Activated T-helper 2 cell treated with anti-CD3 and anti-CD28 coated beads, Interferon-gamma antibody, Interleukin-2, Interleukin-4, amounts not matched to agents 10 μg/mL and 5 μg/mL and 100 μg/mL, durations not matched to agents 14 hours and 24 hours and 36 hours (primary cell): Measurements from ENCODE around the gene TYRO3. TPM values are rescaled to one million over a fixed set of nuclear protein-coding genes. Genes with fewer than 3 reads are reported as not detected.

Source experiments
- DNase-seq: peaks from one replicate; pipeline ENCODE4 v3.0.0; 2021; ENCODE audit warnings: low spot score
- H3K27ac Mint-ChIP-seq: one replicate; pipeline ENCODE4 v1.8.0; 2021; ENCODE audit warnings: mixed read lengths
- H3K27me3 Mint-ChIP-seq: one replicate; pipeline ENCODE4 v1.8.0; 2021; ENCODE audit warnings: low read depth, mixed read lengths
- H3K36me3 Mint-ChIP-seq: one replicate; pipeline ENCODE4 v1.8.0; 2021; ENCODE audit warnings: low read depth, mixed read lengths
- H3K4me1 Mint-ChIP-seq: one replicate; pipeline ENCODE4 v1.8.0; 2021; ENCODE audit warnings: low read depth, mixed read lengths
- H3K4me3 Mint-ChIP-seq: one replicate; pipeline ENCODE4 v1.8.0; 2021; ENCODE audit warnings: low read depth, mild to moderate bottlenecking, moderate library complexity, mixed read lengths
- H3K9me3 Mint-ChIP-seq: one replicate; pipeline ENCODE4 v1.8.0; 2021; ENCODE audit warnings: mixed read lengths
- intact Hi-C: fragments of 100-400 bp; cut with micrococcal nuclease; formaldehyde crosslinking; loops from one replicate; pipeline ENCODE4 v1.15.1; 2023
- total RNA-seq: library from RNA; stranded (reverse); gene quantifications from 2 replicates; pipeline ENCODE4 v1.2.3, GENCODE V29; 2022

The TYRO3 gene
- total RNA-seq, 1 donor from 2014 or later, result 6.8 TPM

DNA sequence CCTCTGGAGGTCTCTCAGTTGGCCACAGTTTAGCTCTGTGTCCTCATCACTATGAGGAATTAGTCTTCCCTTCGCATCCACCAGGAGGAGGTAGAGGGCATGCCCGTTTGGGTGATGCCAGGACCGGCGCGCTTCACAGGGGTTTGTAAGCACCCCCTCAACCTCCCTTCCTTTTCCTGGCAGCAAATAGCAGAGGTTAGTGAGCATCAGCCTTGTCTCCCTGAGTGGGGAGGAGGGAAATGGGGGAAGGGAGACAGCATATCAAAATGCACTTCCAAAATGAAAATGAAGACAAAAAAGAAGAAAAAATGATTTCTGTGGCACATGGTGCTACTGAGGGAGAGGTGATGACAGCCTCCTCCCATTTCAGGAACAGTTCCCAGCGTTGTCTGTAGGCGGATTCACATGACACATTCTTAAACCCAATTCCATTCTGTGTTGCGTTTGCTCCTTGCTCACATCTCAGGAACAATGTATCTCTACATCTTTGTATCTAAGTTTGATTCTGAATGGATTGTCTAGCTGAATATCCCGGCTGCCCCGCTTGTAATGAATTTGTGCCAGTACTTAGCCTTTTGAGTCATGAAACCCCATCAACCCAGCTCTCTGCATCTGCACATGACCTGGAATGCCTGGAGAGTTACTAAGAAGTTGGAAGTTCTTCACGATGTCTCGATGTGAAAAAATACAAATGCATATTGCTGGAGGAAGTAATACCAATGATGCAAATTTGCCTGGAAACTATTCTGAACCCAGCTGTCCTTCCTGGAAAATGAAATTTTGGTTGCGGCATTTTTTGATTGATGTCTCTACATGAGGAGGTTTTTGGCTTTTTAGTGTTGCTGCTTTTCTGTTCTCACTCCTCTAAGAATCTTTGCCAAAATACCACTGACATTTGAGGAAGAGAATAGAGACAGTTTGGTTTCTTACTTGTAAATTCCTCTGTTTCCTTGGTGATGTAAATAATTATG lies 45.2 kb downstream of the TYRO3 start:
- Mint-ChIP-seq H3K36me3 (no peaks in the 10 kb centered on the region), H3K27me3 (peaks cover 33% of the 10 kb centered on the region), H3K4me1 (peaks cover 8% of the 10 kb centered on the region), H3K9me3 (no peaks in the 10 kb centered on the region), H3K4me3 (peak overlapping the region; percentile 64), H3K27ac (no peak overlapping the region)
- intact Hi-C loops, result no loop called here
- DNase-seq, result peak; percentile 15

DNA sequence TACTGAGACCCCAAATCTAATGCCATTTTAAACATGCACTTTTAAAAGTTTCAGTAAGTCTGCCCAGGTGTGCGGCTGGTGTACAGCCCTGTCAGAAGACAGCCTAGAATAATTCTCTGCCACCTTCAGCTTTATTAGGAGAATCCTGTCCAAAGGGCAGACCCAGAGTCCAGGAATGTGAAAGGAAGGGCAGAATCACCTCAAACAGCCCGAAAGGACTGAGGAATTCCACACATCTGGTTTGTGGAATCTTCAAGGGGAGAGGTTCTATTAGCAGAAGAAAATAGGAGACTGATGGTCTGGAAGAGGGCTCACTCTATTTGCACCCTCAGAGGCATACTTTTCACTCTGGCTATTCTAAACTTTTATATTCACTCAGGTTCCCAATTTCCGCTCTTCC lies 46.6 kb downstream of the TYRO3 start:
- no peak overlapping the region for H3K27ac Mint-ChIP-seq
- intact Hi-C loops, result no loop called here
- H3K36me3 Mint-ChIP-seq, result no peaks in the 10 kb centered on the region
- peaks cover 36% of the 10 kb centered on the region for H3K27me3 Mint-ChIP-seq
- no peak for DNase-seq
- H3K4me1 Mint-ChIP-seq, result peaks cover 9% of the 10 kb centered on the region
- H3K9me3 Mint-ChIP-seq, result no peaks in the 10 kb centered on the region
- H3K4me3 Mint-ChIP-seq, result no peak overlapping the region

DNA sequence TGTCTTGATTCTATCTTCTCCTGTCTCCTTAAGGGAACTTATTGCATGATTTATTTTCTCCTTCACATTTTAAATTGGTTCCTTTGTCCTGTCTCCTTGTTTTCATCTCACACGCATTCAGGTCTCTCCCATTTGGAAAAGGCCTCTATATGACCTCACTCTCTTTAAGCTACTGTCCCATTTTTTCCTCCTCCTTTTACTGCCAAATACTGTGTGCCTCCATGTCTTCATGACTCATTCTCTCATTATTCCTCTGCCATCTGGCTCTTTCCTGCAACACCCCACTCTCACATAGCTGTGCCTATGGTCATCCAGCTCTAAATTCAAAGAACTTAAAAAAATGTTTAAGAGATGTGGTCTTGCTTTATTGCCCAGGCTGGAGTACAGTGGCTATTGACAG lies 48.0 kb downstream of the TYRO3 start:
- no peaks in the 10 kb centered on the region for H3K36me3 Mint-ChIP-seq

DNA sequence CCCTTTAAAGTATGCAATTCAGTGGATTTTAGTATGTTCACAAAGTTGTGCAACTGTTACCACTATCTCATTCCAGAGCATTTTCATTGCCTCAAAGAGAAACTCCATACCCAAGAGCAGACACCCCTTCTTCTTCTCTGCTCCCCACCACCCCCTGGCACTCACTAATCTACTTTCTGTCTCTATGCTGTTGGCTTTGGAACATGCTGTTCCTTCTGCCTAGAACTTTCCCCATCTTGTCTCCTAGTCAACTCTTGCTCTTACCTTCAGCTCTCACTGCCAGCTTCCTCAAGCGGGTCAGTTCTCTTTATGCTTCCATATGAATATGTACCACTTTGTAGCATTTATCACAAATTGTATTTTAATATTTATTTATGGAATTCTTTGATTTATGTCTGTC lies 50.1 kb downstream of the TYRO3 start:
- Mint-ChIP-seq H3K36me3 (no peaks in the 10 kb centered on the region), H3K4me3 (no peak overlapping the region), H3K4me1 (peaks cover 4% of the 10 kb centered on the region), H3K9me3 (no peaks in the 10 kb centered on the region), H3K27me3 (peaks cover 21% of the 10 kb centered on the region), H3K27ac (no peak overlapping the region)
- DNase-seq, result no peak
- intact Hi-C loops, result no loop called here

More for the DNA sequence above, 48.0 kb downstream of the TYRO3 start:
- H3K9me3 Mint-ChIP-seq, result no peaks in the 10 kb centered on the region
- H3K27ac Mint-ChIP-seq, result no peak overlapping the region
- H3K4me1 Mint-ChIP-seq, result peaks cover 9% of the 10 kb centered on the region
- no peak overlapping the region for H3K4me3 Mint-ChIP-seq
- H3K27me3 Mint-ChIP-seq, result peaks cover 34% of the 10 kb centered on the region
- intact Hi-C loops, result no loop called here
- no peak for DNase-seq

DNA sequence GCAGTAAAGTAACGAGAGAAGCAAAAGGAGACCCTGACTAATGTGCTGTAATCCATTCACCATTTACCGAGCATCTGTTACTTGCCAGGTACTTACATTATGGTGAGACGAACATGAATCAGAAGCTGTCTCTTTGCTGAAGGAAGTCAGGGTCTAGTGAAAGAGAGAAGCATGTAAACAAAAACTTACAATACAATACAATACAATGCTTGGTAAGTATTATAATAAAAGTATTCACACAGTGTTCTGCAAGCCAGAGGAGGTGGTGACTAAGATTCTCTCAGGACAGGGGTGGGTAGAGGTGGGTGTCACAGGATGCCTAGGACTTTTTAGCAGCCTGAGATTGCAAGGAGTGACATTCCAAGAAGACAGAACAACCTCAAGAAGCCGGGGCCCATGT lies 51.0 kb downstream of the TYRO3 start:
- no peaks in the 10 kb centered on the region for H3K9me3 Mint-ChIP-seq
- DNase-seq, result no peak

DNA sequence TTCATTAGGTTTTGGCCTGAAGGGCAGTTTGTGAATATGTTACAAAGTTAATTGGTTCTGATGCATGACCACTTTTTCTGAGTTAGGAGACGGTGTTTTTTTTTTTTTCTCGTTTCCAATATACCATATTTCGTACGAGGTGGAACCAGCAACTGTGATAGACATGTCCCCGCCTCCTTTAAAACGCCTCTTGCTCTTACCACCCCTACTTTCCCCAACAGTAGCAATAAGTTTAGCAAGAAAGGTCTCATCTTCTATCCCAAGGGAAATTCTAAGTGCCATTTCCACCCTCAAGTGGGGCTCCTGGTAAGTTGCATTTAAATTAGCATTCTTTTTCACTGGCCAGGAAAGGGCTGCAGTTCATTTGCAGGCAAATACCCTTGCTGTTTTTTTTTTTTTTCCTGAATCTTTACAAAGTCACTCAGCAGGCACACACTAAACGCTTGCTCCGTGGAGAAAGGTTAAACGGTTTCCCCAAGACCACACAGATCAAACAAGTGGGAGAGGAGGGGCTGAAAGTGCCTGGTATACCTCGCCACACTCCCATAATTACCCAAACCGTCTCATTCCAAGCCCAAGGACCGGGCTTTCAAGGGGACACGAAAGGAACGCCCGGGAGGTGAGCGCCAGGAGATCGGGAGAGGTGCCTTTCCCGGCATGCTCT lies 61.7 kb downstream of the TYRO3 start:
- peaks cover 13% of the 10 kb centered on the region for H3K27me3 Mint-ChIP-seq
- peaks cover 8% of the 10 kb centered on the region for H3K4me1 Mint-ChIP-seq
- no peaks in the 10 kb centered on the region for H3K9me3 Mint-ChIP-seq
- DNase-seq, result no peak
- H3K27ac Mint-ChIP-seq, result peak overlapping the region; percentile 74
- intact Hi-C loops, result loop anchor here (1.0 kb wide), 1 partner anchor 40 kb away; the partner anchor contains the start of gene MGA
- peak overlapping the region; percentile 76 for H3K4me3 Mint-ChIP-seq
- no peaks in the 10 kb centered on the region for H3K36me3 Mint-ChIP-seq

More for the DNA sequence above, 51.0 kb downstream of the TYRO3 start:
- no peaks in the 10 kb centered on the region for H3K36me3 Mint-ChIP-seq
- no peak overlapping the region for H3K4me3 Mint-ChIP-seq
- intact Hi-C loops, result no loop called here
- peaks cover 3% of the 10 kb centered on the region for H3K4me1 Mint-ChIP-seq
- H3K27ac Mint-ChIP-seq, result no peak overlapping the region
- H3K27me3 Mint-ChIP-seq, result peaks cover 16% of the 10 kb centered on the region

DNA sequence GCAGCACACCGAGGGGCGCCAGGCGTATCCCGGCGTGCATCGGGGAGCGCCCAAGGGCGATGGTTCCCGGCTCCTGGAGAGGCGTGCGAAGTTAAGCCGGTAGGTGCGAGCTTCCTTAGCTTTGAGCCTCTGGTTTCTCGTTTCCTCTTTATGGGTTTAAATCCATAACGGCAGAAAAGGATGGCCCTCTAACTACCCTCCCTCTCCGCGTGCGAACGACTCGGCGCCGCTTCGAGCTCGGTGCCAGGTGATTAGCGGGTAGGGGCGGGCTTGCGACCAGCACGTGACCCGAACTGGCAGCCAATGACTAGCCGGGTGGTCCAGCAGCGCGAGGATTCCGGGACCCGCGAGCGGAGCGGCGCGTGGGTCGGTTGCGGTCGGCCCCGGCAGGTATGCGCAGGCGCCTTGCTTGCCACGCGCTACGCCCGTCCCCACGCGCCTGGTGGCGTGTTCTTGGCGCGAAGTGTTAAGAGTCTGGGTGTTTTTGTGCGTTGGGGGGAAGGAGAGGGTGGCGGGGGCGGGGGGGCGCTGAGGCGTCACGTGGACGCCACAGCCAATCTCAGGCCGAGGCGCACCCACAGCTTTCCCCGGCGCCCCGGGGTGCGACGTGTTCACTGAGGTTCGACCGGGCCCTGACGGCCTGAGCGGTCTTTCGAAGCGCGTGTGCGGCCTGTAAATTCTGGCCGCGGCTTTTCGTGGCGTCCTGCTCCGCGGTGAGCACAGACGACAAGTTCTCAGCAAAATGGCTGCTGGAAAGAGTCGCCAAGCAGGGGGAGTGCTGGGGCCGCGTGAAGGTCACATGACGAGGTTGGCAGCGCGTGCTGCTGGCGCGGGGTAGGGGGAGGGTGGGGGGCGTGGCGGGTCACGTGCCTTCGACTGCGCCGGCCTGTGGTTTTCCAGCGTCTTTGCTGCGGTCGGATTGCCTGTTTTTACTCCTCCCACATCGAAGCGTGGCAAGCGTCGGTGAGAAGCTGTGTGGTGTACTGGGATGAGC lies 62.5 kb downstream of the TYRO3 start:
- Mint-ChIP-seq H3K36me3 (no peaks in the 10 kb centered on the region), H3K9me3 (no peaks in the 10 kb centered on the region), H3K27me3 (peaks cover 13% of the 10 kb centered on the region), H3K27ac (peak overlapping the region; percentile 74), H3K4me1 (peaks cover 8% of the 10 kb centered on the region), H3K4me3 (peak overlapping the region; percentile 76)
- intact Hi-C loops, result loop anchor here (1.0 kb wide), 1 partner anchor 39 kb away; the partner anchor contains the start of gene MGA
- peak; percentile 71 for DNase-seq

DNA sequence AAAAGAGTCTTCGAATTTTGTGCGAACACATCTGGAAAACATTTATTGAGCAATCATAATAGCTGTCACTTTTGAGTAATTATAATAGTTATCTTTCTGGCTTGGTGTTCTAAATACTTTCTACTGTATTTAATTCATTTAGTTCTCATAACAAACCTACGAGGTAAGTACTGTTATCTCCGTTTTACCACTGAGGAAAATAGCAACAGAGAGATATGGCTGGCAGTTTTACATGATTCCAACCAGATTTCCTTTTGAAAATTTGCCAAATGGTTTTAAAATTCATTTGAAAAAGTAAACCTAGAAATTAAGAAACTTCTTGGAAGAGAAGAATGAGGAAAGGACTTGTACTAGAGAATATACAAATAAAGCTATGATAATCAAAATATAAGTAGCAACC lies 63.9 kb downstream of the TYRO3 start:
- no peak for DNase-seq
- H3K4me1 Mint-ChIP-seq, result peaks cover 8% of the 10 kb centered on the region
- peaks cover 13% of the 10 kb centered on the region for H3K27me3 Mint-ChIP-seq
- no peak overlapping the region for H3K27ac Mint-ChIP-seq
- H3K4me3 Mint-ChIP-seq, result no peak overlapping the region
- no peaks in the 10 kb centered on the region for H3K36me3 Mint-ChIP-seq
- intact Hi-C loops, result no loop called here
- no peaks in the 10 kb centered on the region for H3K9me3 Mint-ChIP-seq

DNA sequence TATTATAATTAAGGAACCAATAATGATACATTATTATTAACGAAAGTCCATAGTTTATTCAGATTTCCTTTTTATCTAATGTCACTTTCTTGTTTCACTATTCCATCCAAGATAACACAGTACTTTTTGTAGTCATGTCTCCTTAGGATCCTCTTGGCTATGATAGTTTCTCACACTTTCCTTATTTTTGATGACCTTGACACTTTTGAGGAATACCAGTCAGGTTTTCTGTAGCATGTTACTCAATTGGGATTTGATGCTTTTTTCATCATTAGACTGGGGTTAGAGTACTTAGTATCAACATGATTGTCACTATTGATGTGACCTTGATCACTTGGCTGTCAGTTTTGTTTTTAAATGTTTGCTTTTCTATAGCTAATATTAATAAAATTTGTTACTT lies 68.2 kb downstream of the TYRO3 start:
- Mint-ChIP-seq H3K9me3 (no peaks in the 10 kb centered on the region), H3K4me1 (peaks cover 2% of the 10 kb centered on the region), H3K36me3 (no peaks in the 10 kb centered on the region), H3K27ac (no peak overlapping the region), H3K4me3 (no peak overlapping the region), H3K27me3 (no peaks in the 10 kb centered on the region)
- DNase-seq, result no peak
- intact Hi-C loops, result no loop called here

DNA sequence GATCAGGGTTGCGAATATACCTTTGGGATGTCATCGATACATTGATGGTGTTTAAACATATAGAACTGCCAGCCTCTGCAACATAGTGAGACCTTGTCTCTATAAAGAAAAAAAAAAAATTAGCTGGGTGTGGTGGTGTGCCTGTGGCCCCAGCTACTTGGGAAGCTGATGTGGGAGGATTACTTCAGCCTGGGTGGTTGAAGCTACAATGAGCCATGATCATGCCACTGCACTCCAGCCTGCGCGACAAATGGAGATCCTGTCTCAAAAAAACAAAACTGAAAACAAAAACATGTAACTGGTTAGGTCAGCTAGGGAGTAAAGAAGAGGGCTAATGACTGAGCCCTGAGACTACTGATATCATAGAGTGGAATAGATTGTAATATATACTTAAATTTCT lies 70.5 kb downstream of the TYRO3 start:
- Mint-ChIP-seq H3K36me3 (no peaks in the 10 kb centered on the region), H3K27ac (no peak overlapping the region), H3K27me3 (no peaks in the 10 kb centered on the region), H3K9me3 (no peaks in the 10 kb centered on the region), H3K4me1 (peaks cover 9% of the 10 kb centered on the region), H3K4me3 (no peak overlapping the region)
- DNase-seq, result no peak
- intact Hi-C loops, result no loop called here

DNA sequence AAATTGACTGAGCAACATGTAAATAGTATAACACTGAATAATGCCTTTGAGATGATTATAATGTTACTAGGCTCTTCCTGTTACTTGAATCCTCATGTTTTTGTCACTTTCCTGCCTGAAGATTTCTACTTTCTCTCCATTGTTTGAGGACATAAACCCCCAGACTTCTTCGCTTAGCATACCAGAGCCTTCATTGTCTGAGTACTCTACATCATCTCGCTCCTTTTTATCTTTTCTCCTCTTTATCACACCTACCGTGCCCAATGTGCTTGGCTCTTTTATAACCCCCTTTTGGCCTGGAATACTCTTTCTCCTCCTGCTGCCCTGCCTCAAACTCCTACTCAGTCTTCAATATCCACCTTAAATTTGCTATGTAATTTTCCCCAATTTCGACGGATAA lies 70.9 kb downstream of the TYRO3 start:
- Mint-ChIP-seq H3K27ac (no peak overlapping the region), H3K4me3 (no peak overlapping the region), H3K36me3 (no peaks in the 10 kb centered on the region), H3K9me3 (no peaks in the 10 kb centered on the region), H3K4me1 (peaks cover 13% of the 10 kb centered on the region), H3K27me3 (no peaks in the 10 kb centered on the region)
- intact Hi-C loops, result no loop called here
- DNase-seq, result no peak

DNA sequence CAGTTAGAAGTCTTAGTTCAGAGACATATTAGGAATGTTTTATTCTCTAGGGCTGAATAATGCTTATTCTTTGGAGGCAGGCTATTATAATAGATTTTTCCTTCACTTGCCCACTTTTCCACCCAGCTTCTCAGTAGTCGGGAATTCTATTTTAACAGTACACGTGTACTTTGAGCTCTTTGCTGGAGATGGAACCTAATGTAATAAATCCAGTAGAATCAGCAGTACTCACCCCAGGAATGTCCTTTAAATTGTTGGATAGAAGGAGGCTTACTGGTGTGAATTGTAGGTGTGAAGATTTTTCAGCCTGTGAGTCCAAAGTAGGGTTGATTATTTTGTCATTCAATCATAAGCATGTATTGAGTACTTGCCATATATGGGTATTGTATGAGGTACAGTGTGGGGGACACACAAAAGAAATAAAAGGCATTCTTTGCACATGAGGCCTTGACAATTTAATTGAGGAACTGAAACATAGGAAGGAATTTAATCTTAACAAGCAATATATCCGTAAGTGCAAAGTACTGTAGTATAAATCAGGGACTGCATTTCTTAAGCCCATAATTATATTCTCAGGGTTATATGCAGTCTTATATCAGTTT lies 71.7 kb downstream of the TYRO3 start:
- no peak overlapping the region for H3K27ac Mint-ChIP-seq
- intact Hi-C loops, result no loop called here
- H3K27me3 Mint-ChIP-seq, result no peaks in the 10 kb centered on the region
- H3K4me3 Mint-ChIP-seq, result no peak overlapping the region
- peaks cover 13% of the 10 kb centered on the region for H3K4me1 Mint-ChIP-seq
- H3K36me3 Mint-ChIP-seq, result no peaks in the 10 kb centered on the region
- no peak for DNase-seq
- H3K9me3 Mint-ChIP-seq, result no peaks in the 10 kb centered on the region
